Activated CD4-positive, alpha-beta T cell treated with anti-CD3 and anti-CD28 coated beads for 48 hours (primary cell): ENCODE results near the gene NTN3.
A peak's percentile ranks its signal among the peaks of the same experiment; 100 is the strongest.

ENCODE experiments used
- DNase-seq: peaks from one replicate; pipeline ENCODE4 v3.0.0-alpha.2; 2020

Gene NTN3

GRCh38 chr16:2515180-2515851 lies 44.2 kb downstream of the NTN3 start:
- no peak for DNase-seq

GRCh38 chr16:2516391-2517240 lies 45.5 kb downstream of the NTN3 start:
- DNase-seq: no peak

- DNase-seq: no peak
Observed at GRCh38 chr16:2517954-2518605, 47.0 kb downstream of the NTN3 start.

- no peak for DNase-seq
Observed at GRCh38 chr16:2518823-2519710, 48.0 kb downstream of the NTN3 start.

GRCh38 chr16:2519711-2520080 lies 48.6 kb downstream of the NTN3 start:
- no peak for DNase-seq

- peak; percentile 94 for DNase-seq
Observed at GRCh38 chr16:2520097-2520783, 49.1 kb downstream of the NTN3 start, which contains the start of gene AMDHD2. Gene AMDHD2 (plus strand): TSS chr16:2520371. CDS start chr16:2520459, 88 bp downstream.

- peak; percentile 64 for DNase-seq
Observed at GRCh38 chr16:2520784-2521531, 49.9 kb downstream of the NTN3 start.
